Prostate gland (tissue), 2 donors: ENCODE results near the gene DSCAML1. TPM values are rescaled to one million over a fixed set of nuclear protein-coding genes. Genes with fewer than 3 reads are reported as not detected.

Source experiments
- DNase-seq: peaks from one replicate; pipeline ENCODE4 v3.0.0-alpha.2; 2019; ENCODE audit warnings: low spot score
- H3K27ac ChIP-seq, 2 donors: fragments of 200-600 bp; sonication (generic); 2 replicates each; pipeline ENCODE4 v1.5.1; 2017 to 2019
- H3K27me3 ChIP-seq: fragments of 200-600 bp; sonication (generic); replicated peaks from 2 replicates; pipeline ENCODE4 v1.5.1; 2019; ENCODE audit not compliant: insufficient read depth
- H3K36me3 ChIP-seq, 2 donors: fragments of 200-600 bp; sonication (generic); 1 replicate in 1 of 2; 2 replicates in 1 of 2; pipeline versions ENCODE4 v1.5.1 to v1.8.1; 2017 to 2019
- H3K4me1 ChIP-seq: fragments of 200-600 bp; sonication (generic); replicated peaks from 2 replicates; pipeline ENCODE4 v1.5.1; 2019
- H3K4me3 ChIP-seq, 2 donors: fragments of 200-600 bp; sonication (generic); 2 replicates each; pipeline ENCODE4 v1.5.1; 2017 to 2019
- H3K9me3 ChIP-seq: fragments of 200-600 bp; sonication (generic); 2 replicates; pipeline ENCODE4 v1.5.1; 2017
- POLR2A ChIP-seq: fragments of 450-650 bp; IDR thresholded peaks from one replicate; pipeline ENCODE4 v1.6.1; 2016; ENCODE audit warnings: antibody characterized with exemption, mild to moderate bottlenecking
- POLR2AphosphoS5 ChIP-seq: sonication (generic); formaldehyde crosslinking; IDR thresholded peaks from one replicate; pipeline ENCODE4 v1.6.1; 2017; ENCODE audit warnings: antibody characterized with exemption
- WGBS: methylation state at CpG from one replicate; pipeline ENCODE4 v1.1.5; 2018; 5-methylcytosine and 5-hydroxymethylcytosine counted together
- intact Hi-C: fragments of 100-400 bp; cut with DNase I; formaldehyde crosslinking; loops from one replicate; pipeline ENCODE4 v1.14.2; 2022
- total RNA-seq, 2 donors: library from RNA; depleted of rRNA; stranded (reverse); fragments of >200 nt; gene quantifications; one replicate each; pipeline ENCODE4 v1.1.0, GENCODE V29; 2016
- TF ChIP-seq, protein P1 (sequence below), 4 experiments: fragments of 200-600 bp in 2 of 4; fragments of 450-650 bp in 2 of 4; sonication (generic) in 2 of 4; IDR thresholded peaks; 1 replicate in 3 of 4; 2 replicates in 1 of 4; pipeline ENCODE4 v1.5.1; 2016 to 2019; ENCODE audit warnings: antibody characterized with exemption in 4 of 4, mild to moderate bottlenecking in 2 of 4, moderate library complexity in 2 of 4

DSCAML1 gene
- total RNA-seq, 2 donors from 2014 or later: 0.14 to 2.8 TPM

DNA sequence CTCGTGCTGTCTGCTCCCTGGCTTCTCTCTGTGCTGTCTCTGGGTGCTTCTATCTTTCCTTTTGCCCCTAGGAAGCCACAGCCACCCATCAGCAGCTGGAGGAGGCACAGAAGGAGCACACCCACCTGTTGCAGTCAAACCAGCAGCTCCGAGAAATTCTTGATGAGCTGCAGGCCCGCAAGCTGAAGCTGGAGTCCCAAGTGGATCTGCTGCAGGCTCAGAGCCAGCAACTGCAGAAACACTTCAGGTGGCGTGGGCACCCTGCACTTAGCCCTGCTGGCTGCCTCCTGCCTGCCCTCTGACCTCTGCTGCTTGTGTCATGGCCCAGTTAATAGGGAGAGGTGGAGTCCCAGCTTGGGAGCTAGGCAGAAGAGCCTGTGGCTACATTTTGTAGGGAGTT lies 401.5 kb downstream of the DSCAML1 start:
- intact Hi-C loops: no loop called here

DNA sequence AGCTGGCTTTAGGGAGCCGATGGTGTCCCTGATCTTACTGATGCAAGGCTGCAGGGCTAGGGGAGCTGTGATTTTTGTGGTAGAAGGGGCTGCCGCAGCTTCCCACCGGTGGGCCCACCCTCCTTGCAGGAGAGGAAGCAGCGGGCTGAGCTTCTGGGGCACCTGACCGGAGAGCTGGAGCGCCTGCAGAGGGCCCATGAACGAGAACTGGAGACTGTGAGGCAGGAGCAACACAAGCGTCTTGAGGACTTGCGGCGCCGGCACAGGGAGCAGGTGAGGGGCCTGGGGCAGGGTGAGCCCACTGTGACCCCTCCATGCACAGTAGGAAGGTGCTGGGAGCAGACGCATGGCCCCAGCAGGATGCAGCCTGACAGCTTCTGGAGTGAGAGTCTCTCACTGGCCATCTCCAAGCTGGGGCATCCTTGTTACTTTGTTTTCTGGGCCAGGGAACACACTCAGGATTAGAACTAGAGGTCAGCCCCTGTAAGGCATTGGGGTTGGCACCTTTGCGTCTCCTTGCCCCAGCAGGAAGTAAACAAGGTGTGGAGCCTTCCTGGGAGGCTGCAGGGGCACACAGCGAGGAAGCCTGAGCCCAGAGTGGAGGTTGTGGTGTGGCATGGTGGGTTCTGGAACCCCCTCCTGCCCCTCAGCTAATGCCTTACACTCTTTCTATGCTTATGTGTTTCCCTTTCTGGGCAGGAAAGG lies 402.6 kb downstream of the DSCAML1 start:
- 97% methylated on average over 13 of the region's 14 CpGs for WGBS
- no peaks in the 10 kb centered on the region for H3K27me3 ChIP-seq
- no peaks in the 10 kb centered on the region for H3K4me1 ChIP-seq
- H3K9me3 ChIP-seq: no peaks in the 10 kb centered on the region
- intact Hi-C loops: no loop called here
- no peak overlapping the region for H3K4me3 ChIP-seq
- H3K27ac ChIP-seq: no peak overlapping the region
- peaks cover 8 to 22% of the 10 kb centered on the region in 2 donors for H3K36me3 ChIP-seq
- DNase-seq: no peak
- no peak for TF ChIP-seq POLR2A
- no peak for TF ChIP-seq POLR2AphosphoS5
- TF ChIP-seq, protein P1, sequence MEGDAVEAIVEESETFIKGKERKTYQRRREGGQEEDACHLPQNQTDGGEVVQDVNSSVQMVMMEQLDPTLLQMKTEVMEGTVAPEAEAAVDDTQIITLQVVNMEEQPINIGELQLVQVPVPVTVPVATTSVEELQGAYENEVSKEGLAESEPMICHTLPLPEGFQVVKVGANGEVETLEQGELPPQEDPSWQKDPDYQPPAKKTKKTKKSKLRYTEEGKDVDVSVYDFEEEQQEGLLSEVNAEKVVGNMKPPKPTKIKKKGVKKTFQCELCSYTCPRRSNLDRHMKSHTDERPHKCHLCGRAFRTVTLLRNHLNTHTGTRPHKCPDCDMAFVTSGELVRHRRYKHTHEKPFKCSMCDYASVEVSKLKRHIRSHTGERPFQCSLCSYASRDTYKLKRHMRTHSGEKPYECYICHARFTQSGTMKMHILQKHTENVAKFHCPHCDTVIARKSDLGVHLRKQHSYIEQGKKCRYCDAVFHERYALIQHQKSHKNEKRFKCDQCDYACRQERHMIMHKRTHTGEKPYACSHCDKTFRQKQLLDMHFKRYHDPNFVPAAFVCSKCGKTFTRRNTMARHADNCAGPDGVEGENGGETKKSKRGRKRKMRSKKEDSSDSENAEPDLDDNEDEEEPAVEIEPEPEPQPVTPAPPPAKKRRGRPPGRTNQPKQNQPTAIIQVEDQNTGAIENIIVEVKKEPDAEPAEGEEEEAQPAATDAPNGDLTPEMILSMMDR (IDR thresholded peaks at IDR 0.05): no peak

More for the DNA sequence above, 401.5 kb downstream of the DSCAML1 start:
- WGBS: 80% methylated on average over 3 of the region's 4 CpGs
- Histone ChIP-seq H3K27ac (no peak overlapping the region), H3K36me3 (peaks cover 8 to 22% of the 10 kb centered on the region in 2 donors), H3K4me1 (no peaks in the 10 kb centered on the region), H3K27me3 (no peaks in the 10 kb centered on the region), H3K9me3 (no peaks in the 10 kb centered on the region), H3K4me3 (no peak overlapping the region)
- no peak for DNase-seq
- TF ChIP-seq POLR2A: no peak

DNA sequence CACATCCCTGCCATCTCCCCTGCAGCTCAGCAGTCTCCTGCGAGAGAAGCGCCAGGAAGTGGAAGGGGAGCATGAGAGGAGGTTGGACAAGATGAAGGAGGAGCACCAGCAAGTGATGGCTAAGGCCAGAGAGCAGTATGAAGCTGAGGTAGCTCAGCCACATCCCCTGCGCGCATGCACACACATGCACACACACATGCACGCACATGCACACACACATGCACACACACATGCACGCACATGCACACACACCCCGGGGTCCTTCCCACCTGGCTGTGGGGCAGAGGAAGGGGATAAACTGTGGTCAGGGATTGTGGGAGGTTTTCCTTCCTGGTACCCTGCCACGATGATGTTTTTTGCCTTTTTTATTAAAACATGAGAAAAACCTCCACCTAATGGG lies 404.0 kb downstream of the DSCAML1 start:
- peaks cover 8 to 22% of the 10 kb centered on the region in 2 donors for H3K36me3 ChIP-seq
- 95% methylated on average over 8 of the region's 8 CpGs for WGBS
- TF ChIP-seq, protein P1 (IDR thresholded peaks at IDR 0.05): no peak
- TF ChIP-seq POLR2AphosphoS5 (no peak), POLR2A (no peak)
- H3K4me3 ChIP-seq: no peak overlapping the region
- H3K4me1 ChIP-seq: no peaks in the 10 kb centered on the region
- intact Hi-C loops: no loop called here
- no peaks in the 10 kb centered on the region for H3K9me3 ChIP-seq
- H3K27ac ChIP-seq: no peak overlapping the region
- no peak for DNase-seq
- no peaks in the 10 kb centered on the region for H3K27me3 ChIP-seq

DNA sequence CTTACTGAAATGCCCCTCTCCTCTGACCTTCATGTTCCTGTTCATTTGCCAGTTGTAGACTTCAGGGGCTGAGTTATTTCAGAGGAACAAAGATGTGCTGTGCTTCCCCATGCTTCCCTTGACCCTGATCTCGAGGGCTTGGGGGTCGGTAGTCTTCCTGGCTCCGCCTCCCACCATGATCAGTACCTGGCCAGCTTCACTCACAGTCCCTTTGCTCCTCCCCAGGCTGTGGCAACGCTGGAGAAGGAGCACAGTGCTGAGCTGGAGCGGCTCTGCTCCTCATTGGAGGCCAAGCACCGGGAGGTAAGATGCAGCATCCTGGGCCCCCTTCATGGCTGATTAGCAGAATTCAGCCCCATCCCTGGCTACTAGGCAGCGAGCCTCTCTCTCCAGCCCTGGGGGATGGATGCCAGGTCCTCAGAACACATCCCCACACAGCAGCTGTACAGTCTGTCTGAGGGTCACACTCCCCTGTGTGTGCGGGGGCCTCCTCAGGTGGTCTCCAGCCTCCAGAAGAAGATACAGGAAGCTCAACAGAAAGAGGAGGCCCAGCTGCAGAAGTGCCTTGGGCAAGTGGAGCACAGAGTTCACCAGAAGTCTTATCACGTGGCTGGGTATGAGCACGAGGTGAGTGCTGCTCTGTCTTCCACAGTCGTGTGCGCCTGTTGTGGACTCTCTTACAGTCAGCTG lies 404.9 kb downstream of the DSCAML1 start:
- 85% methylated on average over 12 of the region's 12 CpGs for WGBS
- intact Hi-C loops: no loop called here
- TF ChIP-seq POLR2AphosphoS5: no peak
- TF ChIP-seq POLR2A: no peak
- TF ChIP-seq, protein P1 (IDR thresholded peaks at IDR 0.05): no peak
- Histone ChIP-seq H3K27ac (no peak overlapping the region), H3K27me3 (no peaks in the 10 kb centered on the region), H3K9me3 (no peaks in the 10 kb centered on the region), H3K36me3 (peaks cover 8 to 22% of the 10 kb centered on the region in 2 donors), H3K4me3 (no peak overlapping the region), H3K4me1 (no peaks in the 10 kb centered on the region)
- DNase-seq: no peak

DNA sequence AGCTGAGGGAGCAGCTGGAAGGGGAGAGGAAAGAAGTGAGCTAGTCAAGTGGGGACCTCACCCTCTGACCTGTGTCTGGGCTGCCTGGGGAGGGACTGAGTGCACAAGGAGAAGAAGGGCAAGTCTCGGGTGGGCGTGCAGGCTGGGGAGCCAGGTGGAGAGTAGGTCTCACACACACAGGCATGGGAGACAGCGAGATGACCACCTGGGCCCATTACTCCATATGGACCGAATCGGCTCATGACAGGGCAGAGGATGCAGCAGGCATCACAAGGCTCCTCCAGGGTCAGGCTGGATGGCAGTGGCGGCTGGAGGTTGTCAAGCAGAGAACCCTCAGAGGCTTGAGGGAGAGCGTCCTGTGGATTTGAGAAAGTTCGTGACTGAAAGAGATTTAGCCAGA lies 405.8 kb downstream of the DSCAML1 start:
- 97% methylated on average over 8 of the region's 8 CpGs for WGBS
- DNase-seq: no peak
- Histone ChIP-seq H3K27ac (no peak overlapping the region), H3K4me1 (no peaks in the 10 kb centered on the region), H3K36me3 (peaks cover 8 to 20% of the 10 kb centered on the region in 2 donors), H3K27me3 (no peaks in the 10 kb centered on the region), H3K4me3 (no peak overlapping the region), H3K9me3 (no peaks in the 10 kb centered on the region)
- intact Hi-C loops: no loop called here
- no peak for TF ChIP-seq POLR2AphosphoS5
- no peak for TF ChIP-seq POLR2A
- TF ChIP-seq, protein P1 (IDR thresholded peaks at IDR 0.05): no peak
